Uterus (tissue), 2 donors: ENCODE measurements around the gene ANGEL1.

ENCODE experiments used
- POLR2A ChIP-seq, 2 donors: fragments of 450-650 bp; IDR thresholded peaks; one replicate each; pipeline ENCODE4 v1.6.1; 2016; ENCODE audit warnings: antibody characterized with exemption in 2 of 2, mild to moderate bottlenecking in 1 of 2, moderate library complexity in 1 of 2
- TF ChIP-seq, protein P1 (sequence below), 4 experiments: fragments of 200-600 bp in 2 of 4; fragments of 450-650 bp in 2 of 4; sonication (generic) in 2 of 4; IDR thresholded peaks; one replicate each; pipeline ENCODE4 v1.5.1; 2016 to 2019; ENCODE audit warnings: antibody characterized with exemption in 4 of 4, mild to moderate bottlenecking in 2 of 4, moderate library complexity in 1 of 4

DNA sequence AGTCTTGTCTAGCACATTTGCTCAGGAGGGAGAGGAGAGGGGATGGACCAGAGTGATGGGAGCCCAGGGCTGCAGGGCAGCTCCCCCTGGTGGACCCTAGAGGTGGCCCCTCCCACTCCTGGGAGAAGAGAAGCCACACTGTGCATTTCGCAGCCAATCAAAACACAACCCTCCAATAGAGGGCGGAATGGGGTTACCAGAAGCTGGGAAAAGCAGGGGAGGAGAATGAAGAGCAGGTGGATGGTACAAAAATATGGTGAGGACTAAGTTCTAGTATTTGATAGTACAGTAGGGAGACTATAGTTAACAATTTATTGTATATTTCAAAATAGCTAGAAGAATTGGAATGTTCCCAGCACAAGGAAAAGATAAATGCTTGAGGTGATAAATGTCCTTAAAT, 27.8 kb downstream of the ANGEL1 start:
- TF ChIP-seq, protein P1, sequence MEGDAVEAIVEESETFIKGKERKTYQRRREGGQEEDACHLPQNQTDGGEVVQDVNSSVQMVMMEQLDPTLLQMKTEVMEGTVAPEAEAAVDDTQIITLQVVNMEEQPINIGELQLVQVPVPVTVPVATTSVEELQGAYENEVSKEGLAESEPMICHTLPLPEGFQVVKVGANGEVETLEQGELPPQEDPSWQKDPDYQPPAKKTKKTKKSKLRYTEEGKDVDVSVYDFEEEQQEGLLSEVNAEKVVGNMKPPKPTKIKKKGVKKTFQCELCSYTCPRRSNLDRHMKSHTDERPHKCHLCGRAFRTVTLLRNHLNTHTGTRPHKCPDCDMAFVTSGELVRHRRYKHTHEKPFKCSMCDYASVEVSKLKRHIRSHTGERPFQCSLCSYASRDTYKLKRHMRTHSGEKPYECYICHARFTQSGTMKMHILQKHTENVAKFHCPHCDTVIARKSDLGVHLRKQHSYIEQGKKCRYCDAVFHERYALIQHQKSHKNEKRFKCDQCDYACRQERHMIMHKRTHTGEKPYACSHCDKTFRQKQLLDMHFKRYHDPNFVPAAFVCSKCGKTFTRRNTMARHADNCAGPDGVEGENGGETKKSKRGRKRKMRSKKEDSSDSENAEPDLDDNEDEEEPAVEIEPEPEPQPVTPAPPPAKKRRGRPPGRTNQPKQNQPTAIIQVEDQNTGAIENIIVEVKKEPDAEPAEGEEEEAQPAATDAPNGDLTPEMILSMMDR (IDR thresholded peaks at IDR 0.05), result peak; percentile 89 to 94 (median 90)
- TF ChIP-seq POLR2A (IDR thresholded peaks at IDR 0.05), result no peak
